HepG2 (cell line): ENCODE measurements around the gene HIGD1A. TPM values are rescaled to one million over a fixed set of nuclear protein-coding genes. Genes with fewer than 3 reads are reported as not detected.

Source experiments
- CBX1 ChIP-seq: IDR thresholded peaks from one replicate; pipeline ENCODE4 v1.6.1; 2016; ENCODE audit warnings: antibody characterized with exemption, low read depth
- DNMT1 ChIP-seq: sonication (generic); formaldehyde crosslinking; IDR thresholded peaks from 2 replicates; pipeline ENCODE4 v1.5.1; 2020; ENCODE audit warnings: mild to moderate bottlenecking, missing genetic modification reagents
- NR2F6 ChIP-seq, 2 experiments: IDR thresholded peaks; 2 replicates each; pipeline ENCODE4 v1.6.1; 2016; ENCODE audit warnings: antibody characterized with exemption in 1 of 2, mild to moderate bottlenecking in 1 of 2
- SIX1 ChIP-seq: sonication (generic); formaldehyde crosslinking; IDR thresholded peaks from 2 replicates; pipeline ENCODE4 v1.4.0; 2020; ENCODE audit warnings: missing genetic modification reagents, borderline replicate concordance
- SOX13 ChIP-seq, 3 experiments: fragments of 450-650 bp in 1 of 3; sonication (generic) in 1 of 3; formaldehyde crosslinking in 1 of 3; IDR thresholded peaks in 2 of 3; conservative IDR thresholded peaks in 1 of 3; 2 replicates each; pipeline versions ENCODE4 v1.5.0 to v1.6.1; 2016 to 2020; ENCODE audit warnings: antibody characterized with exemption in 1 of 3, mild to moderate bottlenecking in 1 of 3, missing compliant biosample characterization in 1 of 3, missing genetic modification reagents in 1 of 3, moderate library complexity in 1 of 3
- SRSF4 ChIP-seq: fragments of 200-400 bp; formaldehyde crosslinking; IDR thresholded peaks from one replicate; pipeline ENCODE4 v1.6.1; 2018; ENCODE audit warnings: mild to moderate bottlenecking, low read depth, low read length, moderate library complexity; ENCODE audit not compliant: poor library complexity, severe bottlenecking
- ZNF383 ChIP-seq: sonication (generic); formaldehyde crosslinking; IDR thresholded peaks from 2 replicates; pipeline ENCODE4 v1.4.0; 2020; ENCODE audit warnings: missing genetic modification reagents, mild to moderate bottlenecking, borderline replicate concordance
- ZNF703 ChIP-seq: sonication (generic); formaldehyde crosslinking; IDR thresholded peaks from 2 replicates; pipeline ENCODE4 v1.5.1; 2020; ENCODE audit warnings: missing genetic modification reagents, mild to moderate bottlenecking, moderate library complexity, borderline replicate concordance
- ZNF772 ChIP-seq: sonication (generic); formaldehyde crosslinking; IDR thresholded peaks from 2 replicates; pipeline ENCODE4 v1.5.0; 2020; ENCODE audit warnings: mild to moderate bottlenecking, missing genetic modification reagents
- ZNF878 ChIP-seq: sonication (generic); formaldehyde crosslinking; IDR thresholded peaks from 2 replicates; pipeline ENCODE4 v1.8.1; 2023; ENCODE audit warnings: mild to moderate bottlenecking, missing genetic modification reagents, moderate library complexity
- polyA plus RNA-seq, 8 experiments: library from polyadenylated mRNA; depleted of rRNA in 3 of 8; stranded (reverse) in 7 of 8; unstranded in 1 of 8; fragments of >200 nt; fragmentation: Illumina TruSeq in 4 of 8; extraction: Trizol in 4 of 8; gene quantifications; 2 replicates each; pipeline versions ENCODE4 v1.2.1 to v1.2.3, GENCODE V29; 2011 to 2016; ENCODE audit warnings: low read depth in 4 of 8, missing spikeins in 1 of 8, mixed read lengths in 1 of 8; ENCODE audit not compliant: insufficient read depth in 1 of 8
- total RNA-seq, 5 experiments: library from RNA; depleted of rRNA; stranded (reverse); fragments of >200 nt; fragmentation: Illumina TruSeq; extraction: Trizol; gene quantifications; 2 replicates each; pipeline ENCODE4 v1.2.3, GENCODE V29; 2016; ENCODE audit warnings: low read depth in 1 of 5
- TF ChIP-seq, protein P1 (sequence below): sonication (generic); formaldehyde crosslinking; IDR thresholded peaks from 2 replicates; pipeline ENCODE4 v1.4.0; 2020; ENCODE audit warnings: missing genetic modification reagents
- TF ChIP-seq, protein P2 (sequence below): sonication (generic); formaldehyde crosslinking; IDR thresholded peaks from 2 replicates; pipeline ENCODE4 v1.5.1; 2020; ENCODE audit warnings: mild to moderate bottlenecking, missing genetic modification reagents, moderate library complexity

HIGD1A gene
- total and polyA plus RNA-seq, 2 of the 13 experiments (the other 11 are each of a cell fraction or from before 2014, with no cell fraction given), result 222 to 253 TPM

DNA sequence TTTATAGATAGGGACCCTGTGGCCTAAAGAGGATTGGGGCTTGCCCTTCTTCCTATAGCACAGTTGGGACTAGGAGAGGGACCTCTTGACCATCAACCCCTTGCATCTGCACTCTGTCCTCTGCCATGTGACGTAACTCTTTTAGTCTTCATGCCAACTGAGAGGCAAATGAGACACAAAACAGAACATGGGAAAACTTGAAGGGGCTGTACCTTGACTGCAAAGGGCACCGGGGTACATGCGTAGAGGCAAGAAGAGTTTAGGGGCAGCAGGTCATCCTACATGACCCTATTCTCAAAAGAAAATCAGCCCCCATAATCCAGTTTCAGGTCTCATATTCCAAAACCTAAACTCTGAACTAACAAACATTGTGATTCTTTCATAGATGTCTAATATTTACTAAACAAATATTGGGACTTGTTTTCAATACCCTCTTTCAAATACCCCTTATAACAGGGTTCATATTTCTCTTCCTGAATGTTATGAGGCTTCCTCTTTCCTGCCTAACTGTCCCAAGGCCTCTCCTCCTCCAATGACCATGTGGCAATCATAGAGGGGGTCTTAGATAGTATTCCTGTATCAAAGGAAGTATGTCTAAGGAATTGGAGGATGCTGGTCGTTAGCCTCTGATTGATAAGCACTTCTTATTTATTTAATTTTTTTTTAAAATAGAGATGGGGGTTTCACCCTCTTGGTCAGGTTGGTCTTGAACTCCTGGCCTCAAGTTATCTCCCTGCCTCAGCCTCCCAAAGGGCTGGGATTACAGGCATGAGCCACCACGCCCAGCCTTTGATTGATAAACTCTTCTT lies 25.5 kb upstream of the HIGD1A start (continued):
- TF ChIP-seq SRSF4, result no peak
- no peak for TF ChIP-seq SOX13 (IDR thresholded peaks at IDR 0.05)
- TF ChIP-seq SOX13 (CRISPR knock-in tag; conservative IDR thresholded peaks at IDR 0.05 in 1 of 2, IDR thresholded peaks at IDR 0.05 in 1 of 2), result peak in 1 of 2 experiments; percentile 39; a peak in 1 of 4 replicates
- TF ChIP-seq ZNF383 (CRISPR knock-in tag), result no peak
- TF ChIP-seq ZNF878 (CRISPR knock-in tag), result 0 out of 2 replicates have a peak, but pooled peaks have one; percentile 7
- TF ChIP-seq, protein P1, sequence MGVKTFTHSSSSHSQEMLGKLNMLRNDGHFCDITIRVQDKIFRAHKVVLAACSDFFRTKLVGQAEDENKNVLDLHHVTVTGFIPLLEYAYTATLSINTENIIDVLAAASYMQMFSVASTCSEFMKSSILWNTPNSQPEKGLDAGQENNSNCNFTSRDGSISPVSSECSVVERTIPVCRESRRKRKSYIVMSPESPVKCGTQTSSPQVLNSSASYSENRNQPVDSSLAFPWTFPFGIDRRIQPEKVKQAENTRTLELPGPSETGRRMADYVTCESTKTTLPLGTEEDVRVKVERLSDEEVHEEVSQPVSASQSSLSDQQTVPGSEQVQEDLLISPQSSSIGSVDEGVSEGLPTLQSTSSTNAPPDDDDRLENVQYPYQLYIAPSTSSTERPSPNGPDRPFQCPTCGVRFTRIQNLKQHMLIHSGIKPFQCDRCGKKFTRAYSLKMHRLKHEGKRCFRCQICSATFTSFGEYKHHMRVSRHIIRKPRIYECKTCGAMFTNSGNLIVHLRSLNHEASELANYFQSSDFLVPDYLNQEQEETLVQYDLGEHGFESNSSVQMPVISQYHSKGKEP (CRISPR knock-in tag), result no peak
- TF ChIP-seq, protein P2, sequence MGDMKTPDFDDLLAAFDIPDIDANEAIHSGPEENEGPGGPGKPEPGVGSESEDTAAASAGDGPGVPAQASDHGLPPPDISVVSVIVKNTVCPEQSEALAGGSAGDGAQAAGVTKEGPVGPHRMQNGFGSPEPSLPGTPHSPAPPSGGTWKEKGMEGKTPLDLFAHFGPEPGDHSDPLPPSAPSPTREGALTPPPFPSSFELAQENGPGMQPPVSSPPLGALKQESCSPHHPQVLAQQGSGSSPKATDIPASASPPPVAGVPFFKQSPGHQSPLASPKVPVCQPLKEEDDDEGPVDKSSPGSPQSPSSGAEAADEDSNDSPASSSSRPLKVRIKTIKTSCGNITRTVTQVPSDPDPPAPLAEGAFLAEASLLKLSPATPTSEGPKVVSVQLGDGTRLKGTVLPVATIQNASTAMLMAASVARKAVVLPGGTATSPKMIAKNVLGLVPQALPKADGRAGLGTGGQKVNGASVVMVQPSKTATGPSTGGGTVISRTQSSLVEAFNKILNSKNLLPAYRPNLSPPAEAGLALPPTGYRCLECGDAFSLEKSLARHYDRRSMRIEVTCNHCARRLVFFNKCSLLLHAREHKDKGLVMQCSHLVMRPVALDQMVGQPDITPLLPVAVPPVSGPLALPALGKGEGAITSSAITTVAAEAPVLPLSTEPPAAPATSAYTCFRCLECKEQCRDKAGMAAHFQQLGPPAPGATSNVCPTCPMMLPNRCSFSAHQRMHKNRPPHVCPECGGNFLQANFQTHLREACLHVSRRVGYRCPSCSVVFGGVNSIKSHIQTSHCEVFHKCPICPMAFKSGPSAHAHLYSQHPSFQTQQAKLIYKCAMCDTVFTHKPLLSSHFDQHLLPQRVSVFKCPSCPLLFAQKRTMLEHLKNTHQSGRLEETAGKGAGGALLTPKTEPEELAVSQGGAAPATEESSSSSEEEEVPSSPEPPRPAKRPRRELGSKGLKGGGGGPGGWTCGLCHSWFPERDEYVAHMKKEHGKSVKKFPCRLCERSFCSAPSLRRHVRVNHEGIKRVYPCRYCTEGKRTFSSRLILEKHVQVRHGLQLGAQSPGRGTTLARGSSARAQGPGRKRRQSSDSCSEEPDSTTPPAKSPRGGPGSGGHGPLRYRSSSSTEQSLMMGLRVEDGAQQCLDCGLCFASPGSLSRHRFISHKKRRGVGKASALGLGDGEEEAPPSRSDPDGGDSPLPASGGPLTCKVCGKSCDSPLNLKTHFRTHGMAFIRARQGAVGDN (CRISPR knock-in tag), result no peak
- TF ChIP-seq ZNF772 (CRISPR knock-in tag), result no peak
- TF ChIP-seq CBX1, result no peak
- peak; percentile 58 for TF ChIP-seq NR2F6 (IDR thresholded peaks at IDR 0.05)
- no peak; the same call in 1 of the 2 replicates for TF ChIP-seq NR2F6 (CRISPR knock-in tag; IDR thresholded peaks at IDR 0.05)
- peak; percentile 91 for TF ChIP-seq SIX1 (CRISPR knock-in tag)
- TF ChIP-seq DNMT1 (CRISPR knock-in tag), result no peak
- TF ChIP-seq ZNF703, result no peak
